SHP77 treated with DMSO at 0.1 percent for 48 hours (cell line): Measurements from ENCODE around the gene HDAC9.
A peak's percentile ranks its signal among the peaks of the same experiment; 100 is the strongest.

Experiments
- DNase-seq: peaks from one replicate; lab custom pipeline; 2025; lab: John Stamatoyannopoulos, UW

Gene HDAC9

DNA sequence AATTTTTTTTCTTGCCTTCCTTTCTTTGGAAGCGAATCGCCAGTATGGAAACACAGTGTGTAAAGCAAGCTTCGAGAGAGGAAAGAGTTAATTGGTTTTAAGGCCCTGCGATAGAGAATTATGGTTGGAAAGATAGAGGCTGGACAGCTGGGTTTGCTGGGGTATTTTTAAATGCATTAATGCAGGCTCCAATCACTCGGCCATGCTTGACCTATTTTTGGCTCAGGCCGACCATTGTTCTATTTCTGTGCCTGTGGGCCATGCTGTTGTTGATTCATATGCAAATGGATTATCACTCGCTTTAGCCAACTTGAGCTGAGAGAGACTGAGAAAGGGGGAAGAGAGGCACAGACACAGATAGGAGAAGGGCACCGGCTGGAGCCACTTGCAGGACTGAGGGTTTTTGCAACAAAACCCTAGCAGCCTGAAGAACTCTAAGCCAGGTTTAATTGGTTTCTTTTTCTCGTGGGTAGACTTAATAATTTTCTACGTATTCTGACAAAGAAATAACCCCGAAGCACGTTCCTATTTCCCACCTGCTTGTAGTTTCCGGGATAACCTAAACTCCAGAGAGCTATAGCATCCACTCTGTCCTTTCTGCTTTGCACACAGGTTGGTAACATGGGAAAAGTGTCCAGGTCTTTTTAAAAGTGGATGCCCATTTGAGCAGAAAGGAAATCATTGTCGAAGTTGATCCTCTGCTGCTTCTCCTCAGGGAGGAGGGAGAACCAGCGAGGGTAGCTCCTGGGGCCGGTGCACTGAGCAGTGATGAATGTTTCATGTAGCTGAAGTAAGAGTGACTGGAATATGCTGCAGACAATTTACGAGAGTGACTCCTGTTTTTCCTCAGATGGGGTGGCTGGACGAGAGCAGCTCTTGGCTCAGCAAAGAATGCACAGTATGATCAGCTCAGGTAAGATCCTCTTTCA is at the start of gene HDAC9:
HDAC9 (plus strand) TSS at position 338 of the 929 bp plus-strand sequence; CDS start at position 892, 554 bp downstream.
- DNase-seq = peak; percentile 96

DNA sequence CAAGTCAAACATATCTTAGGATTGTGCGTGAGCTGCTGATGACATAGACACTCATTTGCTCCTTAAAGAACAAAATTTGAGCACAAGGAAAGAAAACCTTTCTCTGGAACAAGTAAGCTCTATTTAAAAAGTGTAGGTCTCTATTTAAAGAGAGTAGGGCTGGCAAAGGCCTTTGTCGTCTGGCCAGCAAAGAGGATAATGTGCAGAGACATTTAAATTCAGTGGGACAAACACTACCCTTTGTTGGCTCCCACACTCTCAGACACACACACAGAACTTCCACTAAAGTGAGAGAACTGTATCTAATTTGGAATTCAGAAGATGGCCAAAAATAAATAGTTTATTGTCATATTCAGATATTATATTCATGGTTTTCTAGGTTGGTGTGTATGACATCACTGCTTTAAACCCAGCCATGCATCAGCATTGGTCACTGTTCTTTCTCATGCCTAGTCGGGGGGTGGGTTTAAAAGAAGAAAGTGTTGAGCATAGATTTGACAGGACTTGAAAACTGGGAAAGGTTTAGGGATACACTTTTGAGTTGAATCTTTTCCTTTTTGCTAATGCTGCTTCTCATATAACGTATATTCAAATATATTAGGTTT is 49.5 kb upstream of the HDAC9 start:
- no peak for DNase-seq

DNA sequence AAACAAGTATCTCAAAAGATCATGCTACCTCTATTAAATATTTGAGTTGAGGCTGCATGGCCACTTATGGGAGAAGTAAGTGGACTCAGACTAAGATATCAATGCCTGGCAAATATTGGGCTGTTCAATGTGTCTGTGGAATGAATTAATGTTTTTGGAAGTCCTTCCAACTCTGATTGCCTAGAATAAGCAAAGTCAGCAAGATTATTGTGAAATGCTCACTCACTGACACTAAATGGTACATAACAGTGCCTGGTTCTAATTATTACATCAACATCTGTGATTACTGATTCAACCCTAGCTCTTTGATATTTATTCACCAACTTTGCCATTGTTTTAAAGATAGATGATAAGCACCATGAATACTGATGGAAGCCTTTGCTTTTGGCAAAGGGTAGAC is 45.5 kb upstream of the HDAC9 start:
- DNase-seq = no peak

DNA sequence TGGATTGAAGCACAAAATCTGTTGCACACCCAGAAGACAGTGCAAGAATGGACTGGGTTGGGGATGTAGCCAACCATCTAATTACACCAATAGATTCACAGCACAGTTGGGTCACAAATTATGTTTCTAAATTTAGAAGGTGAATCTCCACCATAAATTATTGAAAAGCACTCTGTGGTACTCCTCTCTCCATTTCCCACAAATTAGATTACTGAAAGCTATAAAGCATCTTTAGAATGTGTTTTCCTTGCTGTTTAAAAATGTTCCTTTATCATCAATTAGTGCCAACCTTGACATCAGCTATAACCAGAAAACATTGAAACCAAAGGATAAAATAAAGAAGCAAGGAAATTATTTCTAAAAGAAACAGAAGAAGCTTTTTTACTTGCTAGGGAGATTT is 39.9 kb upstream of the HDAC9 start:
- no peak for DNase-seq

DNA sequence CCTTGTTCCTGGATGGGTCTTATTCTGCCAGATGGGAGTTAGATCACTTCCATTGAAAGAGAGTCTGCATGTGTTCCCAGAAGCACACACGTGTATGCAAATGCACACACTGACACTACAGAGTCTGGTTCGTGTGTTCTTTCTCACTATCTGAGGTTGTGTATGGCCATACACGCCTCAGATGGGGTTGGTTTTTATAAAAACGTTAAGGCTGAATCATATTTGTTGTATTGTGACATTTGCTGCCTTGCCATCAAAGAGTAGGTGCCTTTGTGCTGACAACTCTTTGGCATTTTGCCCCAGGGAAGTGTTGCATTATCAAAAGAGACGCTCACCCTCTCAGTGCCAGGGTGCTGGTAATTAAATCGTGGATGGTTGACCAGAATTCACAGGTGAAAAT is 37.7 kb upstream of the HDAC9 start:
- peak; percentile 65 for DNase-seq

DNA sequence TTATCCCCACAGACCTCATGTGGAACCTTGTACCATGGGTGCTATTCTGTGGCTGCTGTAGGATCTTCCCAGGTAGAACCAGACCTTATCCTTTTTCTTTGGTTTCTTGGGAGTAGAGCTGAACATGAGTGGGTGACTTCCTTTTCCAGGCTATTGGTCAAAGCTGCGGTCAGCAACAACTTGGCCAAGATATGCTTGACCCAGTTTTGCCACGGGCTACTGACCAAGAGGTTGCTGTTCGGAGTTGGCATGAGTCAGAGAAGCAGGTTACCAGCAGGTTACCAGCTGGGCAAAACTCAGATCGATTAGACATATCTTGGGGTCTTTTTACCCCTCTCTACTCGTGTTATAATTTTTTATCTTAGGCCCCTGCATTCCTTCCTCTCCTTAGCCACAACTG is 36.7 kb upstream of the HDAC9 start:
- no peak for DNase-seq

DNA sequence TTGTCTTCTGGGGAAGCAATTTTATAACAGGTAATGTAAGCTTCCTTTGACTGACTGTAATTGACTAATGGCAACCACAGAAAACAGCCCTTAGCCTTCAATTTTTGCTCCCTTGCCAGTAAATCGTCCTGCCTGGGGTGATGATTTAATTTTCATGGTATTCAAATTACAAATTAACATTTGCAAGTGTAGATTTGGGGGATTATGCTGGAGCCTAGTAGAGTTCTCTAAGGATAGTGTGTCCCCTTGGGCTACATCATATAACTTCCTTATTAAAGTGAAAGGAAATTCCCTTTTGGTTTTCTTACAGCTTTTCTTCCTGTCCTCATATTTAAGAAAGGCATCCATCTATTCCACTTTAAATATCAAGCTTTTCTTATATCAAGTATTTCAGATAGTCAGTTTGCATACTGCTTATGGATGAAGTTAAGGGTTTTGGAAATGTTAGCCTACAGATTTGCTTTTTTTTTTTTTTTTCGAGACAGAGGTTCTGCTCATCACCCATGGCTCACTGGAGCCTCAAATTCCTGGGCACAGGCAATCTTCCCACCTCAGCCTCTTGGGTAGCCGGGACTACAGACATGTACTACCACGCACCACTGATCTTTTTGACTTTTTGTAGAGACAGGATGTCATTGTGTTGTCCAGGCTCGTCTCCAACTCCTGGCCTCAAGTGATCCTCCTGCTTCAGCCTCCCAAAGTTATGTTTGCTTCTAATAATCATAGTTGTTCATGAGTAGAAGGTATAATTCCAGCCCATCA is 35.9 kb upstream of the HDAC9 start:
- no peak for DNase-seq

DNA sequence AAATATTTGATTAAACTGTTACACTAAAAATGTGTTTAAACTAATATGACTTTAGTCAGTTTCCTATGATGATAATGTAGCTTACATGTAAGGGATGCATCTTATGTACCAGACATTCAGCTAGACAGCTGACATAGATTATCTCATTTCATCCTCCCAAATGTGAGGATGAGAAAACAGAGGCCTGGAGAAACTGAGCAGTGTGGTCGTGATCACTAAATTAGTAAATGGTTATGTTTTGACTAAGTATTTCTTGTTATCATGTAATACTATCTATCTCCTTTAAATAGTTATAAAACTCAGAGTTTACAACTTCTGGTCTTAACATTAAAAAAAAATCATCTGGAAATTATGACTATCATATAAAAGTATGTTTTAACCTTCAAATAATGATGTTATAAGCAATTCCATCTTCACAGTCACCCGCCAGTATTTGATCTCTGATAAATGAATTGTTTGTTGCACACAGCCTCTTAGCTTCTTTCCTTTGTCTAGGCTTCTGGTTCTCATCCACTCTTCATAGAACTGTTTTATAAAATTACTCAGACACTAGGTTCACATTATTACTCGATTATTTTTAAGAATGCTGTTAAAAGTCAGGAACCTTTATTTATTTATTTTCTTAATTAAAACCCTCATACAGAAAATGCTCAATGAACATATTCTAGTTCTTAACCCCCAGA is 33.6 kb upstream of the HDAC9 start:
- no peak for DNase-seq

DNA sequence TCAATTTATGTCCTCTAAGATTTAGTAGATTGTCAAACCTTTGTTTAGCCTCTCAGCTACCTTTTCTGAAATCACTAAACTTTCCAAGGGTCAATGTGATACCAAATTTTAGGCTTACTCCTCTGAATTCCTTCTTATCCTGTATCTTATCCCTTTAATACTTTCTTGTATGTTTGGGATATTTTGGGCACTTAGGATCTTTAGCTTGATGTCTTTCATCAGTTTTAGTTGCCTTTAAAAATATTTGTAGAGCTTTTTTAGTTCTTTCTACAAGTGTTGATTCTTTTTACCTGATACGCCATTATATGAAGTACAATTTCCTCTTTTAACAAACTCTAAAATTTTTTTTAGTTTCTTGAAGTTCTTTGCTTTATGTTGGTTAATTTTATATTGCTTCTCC is 30.7 kb upstream of the HDAC9 start:
- DNase-seq = no peak

DNA sequence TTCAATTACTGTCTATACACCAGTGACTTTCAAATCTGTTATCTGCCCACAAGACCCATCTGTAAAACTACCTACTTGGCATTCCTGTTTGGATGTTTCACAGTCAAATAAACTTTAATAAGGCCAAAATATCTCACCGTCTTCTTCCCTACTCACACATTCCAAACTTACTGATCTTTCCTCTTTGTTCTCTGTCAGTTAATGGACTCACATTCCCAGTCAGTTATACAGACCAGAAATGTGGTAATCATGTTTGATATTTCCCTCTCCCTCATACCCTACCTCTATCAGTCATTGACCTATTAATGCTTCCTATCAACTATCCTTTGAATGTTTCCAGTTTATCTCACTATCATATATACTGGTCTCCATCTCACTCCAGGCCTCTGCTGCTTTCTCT is 28.5 kb upstream of the HDAC9 start:
- no peak for DNase-seq

DNA sequence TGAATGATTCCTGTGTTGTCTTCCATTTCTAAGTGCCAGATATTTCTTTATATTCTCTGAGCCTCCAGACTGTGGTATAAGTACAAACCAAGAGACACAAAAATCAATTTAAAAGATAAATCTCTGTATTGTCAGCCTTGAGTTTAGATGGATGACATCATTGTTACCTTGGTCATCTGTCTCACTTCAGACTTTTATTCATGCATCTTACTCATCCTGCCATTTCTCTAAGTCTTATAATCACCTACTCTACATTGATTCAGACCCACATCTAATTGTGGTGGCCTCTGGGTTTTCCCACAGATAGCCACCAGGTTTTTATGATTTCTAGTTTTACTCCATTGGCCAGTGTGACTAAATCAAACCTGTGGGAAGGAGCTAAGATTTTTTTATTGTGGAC is 26.8 kb upstream of the HDAC9 start:
- no peak for DNase-seq

DNA sequence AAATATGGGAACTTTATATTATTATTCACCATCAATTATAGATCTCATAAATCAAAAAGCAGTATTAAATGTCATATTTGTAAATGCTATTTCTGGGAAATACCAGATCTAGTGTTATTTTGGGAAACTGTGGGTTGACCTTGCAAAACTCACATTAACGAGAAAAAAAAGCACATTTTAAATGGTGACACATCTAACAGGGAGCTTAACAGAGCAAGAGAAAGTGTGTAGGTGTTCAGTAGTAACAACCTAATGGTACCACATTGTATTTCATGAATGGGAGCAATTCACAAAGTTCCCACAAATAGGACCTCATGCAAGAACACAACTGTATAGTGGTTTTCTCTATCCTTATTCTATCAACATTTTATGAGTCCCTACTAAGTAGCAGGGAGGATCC is 26.2 kb upstream of the HDAC9 start:
- no peak for DNase-seq

DNA sequence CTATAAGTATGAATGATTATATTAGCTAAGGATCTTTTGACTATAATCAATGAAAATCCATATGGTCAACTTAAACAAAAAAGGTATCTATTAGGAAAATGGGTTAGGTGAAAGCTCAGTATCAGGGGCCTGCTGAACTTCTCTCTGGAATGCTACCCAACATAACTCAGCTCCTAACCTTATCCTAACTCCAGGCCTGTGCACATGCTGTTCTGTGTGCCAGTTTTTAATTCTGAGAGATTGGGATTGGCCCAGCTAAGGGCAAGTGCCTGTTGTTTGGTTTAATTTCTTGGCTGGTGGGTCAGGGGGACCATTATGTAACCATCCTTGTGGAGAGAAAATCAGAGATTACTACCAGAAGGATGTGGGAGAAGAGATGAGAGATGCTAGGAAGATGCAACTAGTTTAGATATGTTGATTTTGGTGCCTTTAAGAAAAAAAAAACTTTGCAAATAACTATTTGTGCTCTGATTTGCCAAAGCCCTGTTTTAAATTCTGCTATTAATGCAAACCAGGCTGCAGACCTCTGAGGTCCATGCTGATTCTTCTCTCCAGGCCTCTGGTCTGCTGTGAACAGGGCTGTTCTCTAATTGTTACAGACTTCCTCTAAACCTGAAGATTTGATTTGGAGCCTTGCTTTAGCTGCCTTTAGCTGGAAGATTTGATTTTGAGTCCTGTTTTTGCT is 23.9 kb upstream of the HDAC9 start:
- no peak for DNase-seq

DNA sequence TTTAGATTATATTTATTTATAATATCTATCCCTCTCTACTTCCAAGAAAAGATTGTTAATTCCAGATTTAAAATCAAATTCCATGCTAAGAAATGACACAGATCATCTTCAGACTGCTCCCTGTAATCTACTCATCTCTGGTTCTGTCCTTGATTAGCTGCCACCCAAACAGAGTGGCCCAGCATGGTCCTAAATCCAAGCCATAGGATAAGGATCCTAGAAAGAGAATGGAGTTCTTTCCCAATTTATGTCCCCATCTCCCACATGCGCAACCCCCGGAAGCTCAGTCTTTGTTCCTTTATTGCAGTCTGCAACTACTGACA is 23.4 kb upstream of the HDAC9 start:
- DNase-seq = no peak

DNA sequence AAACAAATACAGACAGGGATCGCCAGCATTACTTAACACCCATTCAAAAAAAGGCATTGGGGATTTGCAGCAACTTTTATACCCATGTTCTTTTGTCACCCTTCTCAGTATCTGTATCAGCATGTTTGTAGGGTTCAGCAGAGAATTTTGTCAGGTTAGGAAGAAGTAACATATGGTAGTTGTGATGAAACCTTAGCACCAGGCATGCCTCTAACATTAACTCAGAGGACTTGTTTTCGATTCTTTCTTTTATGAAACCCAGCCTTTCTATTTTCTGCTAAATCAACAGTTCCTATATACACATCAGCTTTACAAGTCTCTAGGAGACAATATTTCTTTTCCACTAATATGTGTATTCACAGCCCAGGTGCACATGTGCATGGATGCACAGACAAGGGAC is 22.4 kb upstream of the HDAC9 start:
- DNase-seq = no peak

DNA sequence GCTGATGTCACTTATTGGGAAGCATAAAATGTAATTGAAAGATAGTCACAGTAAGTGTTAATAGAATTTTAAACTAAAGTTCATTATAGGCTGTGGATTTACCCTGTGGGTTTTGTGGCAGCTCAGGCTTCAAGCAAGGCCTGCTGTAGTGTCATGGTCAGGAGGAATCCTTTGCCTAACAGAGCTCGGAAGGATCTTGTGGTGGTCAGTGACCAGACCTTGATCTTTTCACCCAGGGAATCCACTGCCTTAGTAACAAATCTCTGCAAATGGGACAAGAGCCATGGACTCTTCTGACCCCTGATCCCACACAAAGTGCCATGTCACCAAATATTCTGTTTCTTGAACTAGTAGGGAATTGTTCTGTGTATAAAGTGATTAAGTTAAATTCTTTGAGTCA is 20.6 kb upstream of the HDAC9 start:
- DNase-seq = no peak

DNA sequence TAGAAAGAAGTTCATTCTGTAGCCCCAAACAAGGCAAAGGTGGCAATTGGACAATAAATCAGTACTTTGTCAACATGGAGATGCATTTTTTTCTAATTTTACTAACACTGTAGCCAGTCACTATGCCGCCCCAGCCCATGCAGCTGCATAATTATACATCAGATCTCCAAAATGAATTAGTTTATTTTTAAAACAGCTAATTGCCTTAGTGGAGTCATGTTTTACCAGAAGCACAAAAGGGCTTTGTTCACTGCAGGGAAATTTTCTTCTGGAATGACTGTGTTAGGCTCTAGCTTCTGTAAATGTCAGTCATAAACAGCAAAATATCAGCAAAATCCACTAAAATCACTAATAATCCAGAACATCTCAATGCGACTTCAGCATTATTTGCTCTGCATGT is 20.1 kb upstream of the HDAC9 start:
- DNase-seq = no peak

DNA sequence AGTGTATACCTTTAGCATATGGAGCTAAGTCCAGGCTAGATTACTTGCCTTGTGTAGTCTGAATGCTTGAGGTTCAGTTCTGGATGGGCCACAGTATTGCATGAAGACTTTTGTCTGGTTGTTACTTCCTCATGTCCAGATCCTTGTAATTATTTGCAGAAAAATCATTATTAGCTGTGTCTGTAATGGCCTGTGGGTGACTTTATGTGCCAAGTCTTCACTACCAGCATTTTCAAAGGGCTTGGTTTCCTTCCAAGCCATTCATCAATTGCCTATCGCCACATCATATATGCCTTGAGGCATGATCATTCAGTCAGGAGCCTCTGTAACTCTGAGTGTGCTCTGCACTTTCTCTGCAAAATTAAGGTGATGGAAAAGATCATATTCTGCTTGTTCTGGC is 13.8 kb upstream of the HDAC9 start:
- no peak for DNase-seq

DNA sequence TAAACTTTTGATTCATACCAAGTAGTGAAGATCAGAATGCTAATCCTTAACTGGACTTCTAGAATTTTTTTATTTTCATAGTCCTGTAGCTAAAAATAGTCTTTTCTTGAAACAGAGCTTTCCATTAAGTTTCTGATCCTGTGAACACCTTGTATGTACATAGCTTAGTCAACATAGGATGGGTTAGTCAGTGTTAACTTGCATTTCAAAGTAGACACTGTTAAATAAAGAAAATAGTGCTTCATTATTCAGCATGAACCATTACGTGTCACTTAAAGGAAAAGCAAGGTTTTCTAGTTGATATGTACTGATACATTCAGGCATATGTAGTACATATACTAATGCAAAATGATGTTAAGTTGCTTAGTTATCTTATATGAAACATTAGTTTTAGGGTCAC is 7.5 kb upstream of the HDAC9 start:
- DNase-seq = no peak

DNA sequence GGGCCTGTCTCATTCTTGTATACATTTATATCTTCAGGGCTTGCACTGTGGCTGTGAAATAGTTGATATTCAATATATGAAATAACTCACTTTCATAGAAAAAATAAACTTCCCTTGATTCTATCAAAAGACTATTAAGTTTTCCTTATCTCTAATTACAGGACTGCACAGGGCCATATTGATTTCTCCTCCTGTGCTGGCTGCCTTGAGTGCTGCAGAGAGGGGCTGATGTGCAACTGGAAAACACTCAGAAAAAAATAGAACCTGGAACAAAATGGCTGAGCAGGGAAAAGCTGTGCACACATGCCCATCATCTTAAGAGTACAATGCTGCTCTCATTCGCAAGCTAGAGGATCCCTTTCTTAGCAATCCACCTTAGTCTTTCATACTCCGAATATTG is 5.9 kb upstream of the HDAC9 start:
- DNase-seq = no peak

DNA sequence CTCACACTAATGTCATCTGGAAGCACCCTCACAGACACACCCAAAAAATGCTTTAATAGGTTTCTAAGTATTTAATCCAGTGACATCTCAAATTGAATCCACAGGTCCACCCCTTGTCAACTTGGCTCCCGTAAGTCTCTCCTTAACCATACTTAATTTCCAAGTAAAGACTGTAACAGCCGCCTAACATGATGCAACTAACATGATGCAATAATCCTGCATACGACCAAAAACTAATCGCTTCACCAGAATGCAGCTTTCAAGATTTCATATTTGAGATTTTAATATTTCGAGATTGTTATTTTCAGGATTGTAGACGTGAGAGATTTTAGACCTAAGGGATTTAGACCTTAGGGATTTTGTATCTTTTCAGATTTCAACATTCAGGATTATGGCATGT is 3.7 kb upstream of the HDAC9 start:
- DNase-seq = no peak

DNA sequence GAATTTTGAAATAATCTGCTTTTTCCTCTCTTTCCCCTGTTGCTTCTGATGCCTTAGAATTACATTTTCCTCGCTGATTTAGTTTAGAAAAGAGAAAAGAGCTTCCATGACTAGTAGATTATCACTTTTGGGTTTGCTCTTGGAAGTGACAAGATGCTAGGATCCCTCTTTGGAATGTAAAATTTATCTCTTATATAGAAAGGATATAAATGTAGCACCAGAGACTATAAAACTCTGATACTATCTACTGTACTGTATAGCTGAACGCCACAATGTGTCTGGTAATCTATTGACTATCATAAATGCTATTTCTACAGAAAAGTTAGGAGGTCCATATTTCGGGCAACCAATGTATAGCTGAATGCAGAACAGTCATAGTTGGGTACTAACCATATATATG is 1.1 kb upstream of the HDAC9 start:
- no peak for DNase-seq
